Measurements from ENCODE around the gene CFAP20. TPM values are rescaled to one million over a fixed set of nuclear protein-coding genes. Genes with fewer than 3 reads are reported as not detected.

Gene CFAP20
- total RNA-seq, 1 donor from 2014 or later, result 24.9 TPM

- Mint-ChIP-seq H3K9me3 (no peaks in the 10 kb centered on the region), H3K4me1 (peaks cover 40% of the 10 kb centered on the region), H3K27me3 (no peaks in the 10 kb centered on the region), H3K36me3 (ENCODE audit: low read depth) (peaks cover 17% of the 10 kb centered on the region), H3K4me3 (no peak overlapping the region), H3K27ac (no peak overlapping the region)
- no peak for TF ChIP-seq CTCF (IDR thresholded peaks at IDR 0.05)
- ATAC-seq (ENCODE audit: low read depth) (no peak), DNase-seq (no peak)
- intact Hi-C loops (cut with micrococcal nuclease), result loop anchor here (10.0 kb wide), 2 partner anchors 394 to 676 kb away; partner anchors contain the start of genes CIAPIN1, COQ9 and SETD6
- ChIA-PET CTCF (interaction anchor here (0.6 to 1.4 kb wide), 5 partner anchors 11 to 635 kb away, joined by 3 to 5 read pairs (median 3); no protein-coding TSS in a partner anchor), POLR2A (no interaction called here)
Measured at GRCh38 chr16:58121132-58121531, 8.0 kb downstream of the CFAP20 start.

GRCh38 chr16:58120234-58120633, 8.9 kb downstream of the CFAP20 start:
- Mint-ChIP-seq H3K27ac (no peak overlapping the region), H3K9me3 (no peaks in the 10 kb centered on the region), H3K27me3 (no peaks in the 10 kb centered on the region), H3K36me3 (ENCODE audit: low read depth) (peaks cover 26% of the 10 kb centered on the region), H3K4me1 (peaks cover 33% of the 10 kb centered on the region), H3K4me3 (no peak overlapping the region)
- intact Hi-C loops (cut with micrococcal nuclease), result loop anchor here (10.0 kb wide), 2 partner anchors 395 to 675 kb away; partner anchors contain the start of genes CIAPIN1, COQ9 and SETD6
- CTCF ChIA-PET, result no interaction called here
- DNase-seq, result no peak
- POLR2A ChIA-PET, result no interaction called here
- ATAC-seq (ENCODE audit: low read depth), result no peak
- no peak for TF ChIP-seq CTCF (IDR thresholded peaks at IDR 0.05)

GRCh38 chr16:58119509-58119845, 9.7 kb downstream of the CFAP20 start:
- peaks cover 34% of the 10 kb centered on the region for H3K36me3 Mint-ChIP-seq (ENCODE audit: low read depth)
- no peak for TF ChIP-seq CTCF (IDR thresholded peaks at IDR 0.05)
- DNase-seq (no peak), ATAC-seq (ENCODE audit: low read depth) (no peak)
- POLR2A ChIA-PET, result no interaction called here
- intact Hi-C loops (cut with micrococcal nuclease), result no loop called here
- H3K9me3 Mint-ChIP-seq, result no peaks in the 10 kb centered on the region
- CTCF ChIA-PET, result no interaction called here
- peaks cover 30% of the 10 kb centered on the region for H3K4me1 Mint-ChIP-seq
- no peak overlapping the region for H3K27ac Mint-ChIP-seq
- no peak overlapping the region for H3K4me3 Mint-ChIP-seq
- no peaks in the 10 kb centered on the region for H3K27me3 Mint-ChIP-seq

- ATAC-seq (ENCODE audit: low read depth), result no peak
- ChIA-PET POLR2A (no interaction called here), CTCF (no interaction called here)
Measured at GRCh38 chr16:58118801-58119508, 10.2 kb downstream of the CFAP20 start.

GRCh38 chr16:58116529-58116928, 12.7 kb downstream of the CFAP20 start:
- TF ChIP-seq CTCF (IDR thresholded peaks at IDR 0.05), result no peak
- no peak overlapping the region for H3K4me3 Mint-ChIP-seq
- DNase-seq (no peak), ATAC-seq (ENCODE audit: low read depth) (no peak)
- CTCF ChIA-PET, result no interaction called here
- peaks cover 58% of the 10 kb centered on the region for H3K36me3 Mint-ChIP-seq (ENCODE audit: low read depth)
- intact Hi-C loops (cut with micrococcal nuclease), result no loop called here
- H3K27me3 Mint-ChIP-seq, result no peaks in the 10 kb centered on the region
- POLR2A ChIA-PET, result no interaction called here
- peaks cover 11% of the 10 kb centered on the region for H3K4me1 Mint-ChIP-seq
- H3K27ac Mint-ChIP-seq, result no peak overlapping the region
- peaks cover 2% of the 10 kb centered on the region for H3K9me3 Mint-ChIP-seq

More at GRCh38 chr16:58118801-58119508, 10.2 kb downstream of the CFAP20 start:
- intact Hi-C loops (cut with micrococcal nuclease), result no loop called here
- no peaks in the 10 kb centered on the region for H3K9me3 Mint-ChIP-seq
- no peak overlapping the region for H3K4me3 Mint-ChIP-seq
- H3K27me3 Mint-ChIP-seq, result no peaks in the 10 kb centered on the region
- peaks cover 39% of the 10 kb centered on the region for H3K36me3 Mint-ChIP-seq (ENCODE audit: low read depth)
- H3K27ac Mint-ChIP-seq, result no peak overlapping the region
- TF ChIP-seq CTCF (IDR thresholded peaks at IDR 0.05), result no peak
- no peak for DNase-seq
- peaks cover 25% of the 10 kb centered on the region for H3K4me1 Mint-ChIP-seq
